ENCODE results near the gene MICAL1. TPM values are rescaled to one million over a fixed set of nuclear protein-coding genes. Genes with fewer than 3 reads are reported as not detected.

The MICAL1 gene
- total RNA-seq, 3 donors from 2014 or later (not counting 1 experiment from before 2014, with no cell fraction given): 72.4 to 102 (median 81.3) TPM

GRCh38 chr6:109491207-109491938, 35.8 kb upstream of the MICAL1 start:
- H3K4me3 ChIP-seq (ENCODE audit: low read length): no peak overlapping the region
- intact Hi-C loops (cut with micrococcal nuclease): no loop called here
- peak; percentile 91 to 96 (median 93) for ATAC-seq

GRCh38 chr6:109490713-109491112, 35.1 kb upstream of the MICAL1 start:
- Mint-ChIP-seq H3K36me3 (no peaks in the 10 kb centered on the region), H3K9me3 (no peaks in the 10 kb centered on the region), H3K4me1 (peaks cover 15 to 16% of the 10 kb centered on the region in 2 donors), H3K27ac (peak overlapping the region; percentile 36 to 72), H3K27me3 (ENCODE audit: low read depth in 2 of 2) (no peaks in the 10 kb centered on the region), H3K4me3 (no peak overlapping the region)
- no peak overlapping the region for H3K4me3 ChIP-seq (ENCODE audit: low read length)
- 40% methylated on average over 1 of the region's 2 CpGs for WGBS (ENCODE audit: insufficient coverage)
- no peak overlapping the region for H3K27ac ChIP-seq (ENCODE audit: low read length)
- no peaks in the 10 kb centered on the region for H3K9me3 ChIP-seq (ENCODE audit: control insufficient read depth, insufficient read depth, low read length)
- H3K36me3 ChIP-seq (ENCODE audit: control insufficient read depth, insufficient read depth, low read length): no peaks in the 10 kb centered on the region
- H3K4me1 ChIP-seq (ENCODE audit: control insufficient read depth, insufficient read depth, low read length): peaks cover 14% of the 10 kb centered on the region
- H3K27me3 ChIP-seq (ENCODE audit: control insufficient read depth, insufficient read depth, low read length): no peaks in the 10 kb centered on the region
- intact Hi-C loops (cut with micrococcal nuclease): no loop called here
- ATAC-seq (no peak), DNase-seq (peak in 1 of 2 donors; percentile 31)
- no peak for TF ChIP-seq CTCF (IDR thresholded peaks at IDR 0.05)

More at GRCh38 chr6:109491207-109491938, 35.8 kb upstream of the MICAL1 start:
- peak in 1 of 2 donors; percentile 60 for DNase-seq
- Histone ChIP-seq H3K27me3 (ENCODE audit: control insufficient read depth, insufficient read depth, low read length) (no peaks in the 10 kb centered on the region), H3K36me3 (ENCODE audit: control insufficient read depth, insufficient read depth, low read length) (no peaks in the 10 kb centered on the region), H3K4me1 (ENCODE audit: control insufficient read depth, insufficient read depth, low read length) (peaks cover 14% of the 10 kb centered on the region), H3K27ac (ENCODE audit: low read length) (peak overlapping the region; percentile 21), H3K9me3 (ENCODE audit: control insufficient read depth, insufficient read depth, low read length) (no peaks in the 10 kb centered on the region)
- TF ChIP-seq CTCF (IDR thresholded peaks at IDR 0.05): no peak
- Mint-ChIP-seq H3K36me3 (no peaks in the 10 kb centered on the region), H3K4me3 (peak overlapping the region; percentile 25), H3K9me3 (no peaks in the 10 kb centered on the region), H3K27ac (peak overlapping the region; percentile 36 to 72), H3K27me3 (ENCODE audit: low read depth in 2 of 2) (no peaks in the 10 kb centered on the region), H3K4me1 (peaks cover 15 to 16% of the 10 kb centered on the region in 2 donors)
- WGBS (ENCODE audit: insufficient coverage): 28% methylated on average over 2 of the region's 5 CpGs

GRCh38 chr6:109488001-109488400, 32.4 kb upstream of the MICAL1 start:
- intact Hi-C loops (cut with micrococcal nuclease): no loop called here
- Histone ChIP-seq H3K9me3 (ENCODE audit: control insufficient read depth, insufficient read depth, low read length) (no peaks in the 10 kb centered on the region), H3K36me3 (ENCODE audit: control insufficient read depth, insufficient read depth, low read length) (no peaks in the 10 kb centered on the region), H3K27me3 (ENCODE audit: control insufficient read depth, insufficient read depth, low read length) (no peaks in the 10 kb centered on the region), H3K4me3 (ENCODE audit: low read length) (no peak overlapping the region), H3K4me1 (ENCODE audit: control insufficient read depth, insufficient read depth, low read length) (peaks cover 14% of the 10 kb centered on the region), H3K27ac (ENCODE audit: low read length) (no peak overlapping the region)
- Mint-ChIP-seq H3K9me3 (no peaks in the 10 kb centered on the region), H3K4me1 (peaks cover 15 to 27% of the 10 kb centered on the region in 2 donors), H3K4me3 (no peak overlapping the region), H3K36me3 (no peaks in the 10 kb centered on the region), H3K27me3 (ENCODE audit: low read depth in 2 of 2) (no peaks in the 10 kb centered on the region), H3K27ac (no peak overlapping the region)
- ATAC-seq (no peak), DNase-seq (no peak)
- no peak for TF ChIP-seq CTCF (IDR thresholded peaks at IDR 0.05)

- H3K4me1 ChIP-seq (ENCODE audit: control insufficient read depth, insufficient read depth, low read length): peaks cover 18% of the 10 kb centered on the region
- peaks cover 20 to 34% of the 10 kb centered on the region in 2 donors for H3K4me1 Mint-ChIP-seq
- H3K9me3 Mint-ChIP-seq: no peaks in the 10 kb centered on the region
- intact Hi-C loops (cut with micrococcal nuclease): no loop called here
- H3K4me3 Mint-ChIP-seq: no peak overlapping the region
- H3K27ac ChIP-seq (ENCODE audit: low read length): no peak overlapping the region
- H3K36me3 ChIP-seq (ENCODE audit: control insufficient read depth, insufficient read depth, low read length): peaks cover 5% of the 10 kb centered on the region
- TF ChIP-seq CTCF (IDR thresholded peaks at IDR 0.05): no peak
- WGBS (ENCODE audit: insufficient coverage): 100% methylated on average over 1 of the region's 1 CpG
- no peaks in the 10 kb centered on the region for H3K9me3 ChIP-seq (ENCODE audit: control insufficient read depth, insufficient read depth, low read length)
- no peaks in the 10 kb centered on the region for H3K27me3 ChIP-seq (ENCODE audit: control insufficient read depth, insufficient read depth, low read length)
- H3K27me3 Mint-ChIP-seq (ENCODE audit: low read depth in 2 of 2): no peaks in the 10 kb centered on the region
- peaks cover 9% of the 10 kb centered on the region for H3K36me3 Mint-ChIP-seq
- no peak overlapping the region for H3K27ac Mint-ChIP-seq
- DNase-seq: no peak
- H3K4me3 ChIP-seq (ENCODE audit: low read length): no peak overlapping the region
- no peak for ATAC-seq
Measured at GRCh38 chr6:109486068-109486467, 30.5 kb upstream of the MICAL1 start.
